AG04450 (cell line): ENCODE measurements around the gene CPE. TPM values are rescaled to one million over a fixed set of nuclear protein-coding genes. Genes with fewer than 3 reads are reported as not detected.

ENCODE experiments used
- CTCF ChIA-PET: fragments of 300-600, 350-600 bp; formaldehyde crosslinking; extraction: SDS; loops from one replicate; lab custom pipeline; 2022; ENCODE audit warnings: antibody characterized with exemption, inconsistent platforms; lab: Charles Lee
- POLR2A ChIA-PET: fragments of 350-600 bp; formaldehyde crosslinking; extraction: SDS; loops from one replicate; lab custom pipeline; 2021; ENCODE audit warnings: antibody characterized with exemption, inconsistent platforms; lab: Yijun Ruan, JAX
- DNase-seq: peaks from one replicate; pipeline ENCODE4 v3.0.0-alpha.2; 2011; ENCODE audit warnings: low read depth, low spot score
- H3K27ac ChIP-seq: one replicate; pipeline ENCODE4 v1.5.1; 2012; ENCODE audit warnings: low read depth, low read length, control low read depth
- H3K27me3 ChIP-seq: one replicate; pipeline ENCODE4 v1.6.0; 2012; ENCODE audit warnings: low read length; ENCODE audit not compliant: control insufficient read depth, insufficient read depth
- H3K4me3 ChIP-seq: 2 replicates; pipeline ENCODE4 v1.5.1; 2011; ENCODE audit warnings: mild to moderate bottlenecking, low read depth, low read length, control low read depth
- H3K9me3 ChIP-seq: 2 replicates; pipeline ENCODE4 v1.5.1; 2012; ENCODE audit warnings: low read length; ENCODE audit not compliant: control insufficient read depth, insufficient read depth
- CTCF ChIP-seq: IDR thresholded peaks from 2 replicates; pipeline ENCODE4 v1.5.1; 2011; ENCODE audit warnings: low read depth, low read length, control low read depth, inconsistent platforms
- polyA plus RNA-seq: library from polyadenylated mRNA; depleted of rRNA; stranded (reverse); fragments of >200 nt; gene quantifications from 2 replicates; pipeline ENCODE4 v1.2.3, GENCODE V29; 2011

The CPE gene
- polyA plus RNA-seq, 1 experiment = 11.8 TPM

- ChIA-PET CTCF (no interaction called here), POLR2A (no interaction called here)
- TF ChIP-seq CTCF = no peak
- DNase-seq = no peak
- H3K9me3 ChIP-seq = no peaks in the 10 kb centered on the region
- no peak overlapping the region for H3K27ac ChIP-seq
- H3K4me3 ChIP-seq = no peak overlapping the region
- H3K27me3 ChIP-seq = no peaks in the 10 kb centered on the region
Measured at GRCh38 chr4:165457793-165458192, 79.0 kb downstream of the CPE start.

GRCh38 chr4:165458471-165458870 lies 79.7 kb downstream of the CPE start:
- CTCF ChIA-PET = no interaction called here
- Histone ChIP-seq H3K9me3 (no peaks in the 10 kb centered on the region), H3K27ac (no peak overlapping the region), H3K4me3 (no peak overlapping the region), H3K27me3 (no peaks in the 10 kb centered on the region)
- TF ChIP-seq CTCF = no peak
- DNase-seq = no peak
- POLR2A ChIA-PET = no interaction called here

GRCh38 chr4:165461159-165461821 lies 82.5 kb downstream of the CPE start:
- ChIA-PET CTCF (interaction anchor here (1.2 to 4.2 kb wide), 4 partner anchors 8 to 348 kb away, joined by 3 to 38 read pairs (median 4); partner anchors contain the start of genes CPE and TMEM192), POLR2A (no interaction called here)
- Histone ChIP-seq H3K27me3 (no peaks in the 10 kb centered on the region), H3K27ac (no peak overlapping the region), H3K9me3 (no peaks in the 10 kb centered on the region), H3K4me3 (no peak overlapping the region)
- peak; percentile 61 for DNase-seq
- no peak for TF ChIP-seq CTCF

GRCh38 chr4:165462009-165462408 lies 83.2 kb downstream of the CPE start:
- POLR2A ChIA-PET = no interaction called here
- no peaks in the 10 kb centered on the region for H3K9me3 ChIP-seq
- CTCF ChIA-PET = interaction anchor here (0.9 to 4.2 kb wide), 3 partner anchors 8 to 330 kb away, joined by 3 to 38 read pairs (median 5); no protein-coding TSS in a partner anchor
- DNase-seq = no peak
- no peak for TF ChIP-seq CTCF
- H3K4me3 ChIP-seq = no peak overlapping the region
- no peaks in the 10 kb centered on the region for H3K27me3 ChIP-seq
- H3K27ac ChIP-seq = no peak overlapping the region

GRCh38 chr4:165464376-165464775 lies 85.6 kb downstream of the CPE start:
- CTCF ChIA-PET = interaction anchor here (0.8 to 6.6 kb wide), 11 partner anchors 9 to 350 kb away, joined by 3 to 89 read pairs (median 5); partner anchors contain the start of gene TMEM192
- Histone ChIP-seq H3K27ac (no peak overlapping the region), H3K27me3 (no peaks in the 10 kb centered on the region), H3K9me3 (no peaks in the 10 kb centered on the region), H3K4me3 (no peak overlapping the region)
- no peak for TF ChIP-seq CTCF
- POLR2A ChIA-PET = no interaction called here
- no peak for DNase-seq
